Thyroid gland (tissue), 4 donors: ENCODE measurements around the gene LIN7B. TPM values are rescaled to one million over a fixed set of nuclear protein-coding genes. Genes with fewer than 3 reads are reported as not detected.
A peak's percentile ranks its signal among the peaks of the same experiment; 100 is the strongest.

Experiments used
- DNase-seq, 2 donors: peaks; one replicate each; pipeline ENCODE4 v3.0.0-alpha.2; 2019
- H3K27ac ChIP-seq, 3 donors: fragments of 200-600 bp; sonication (generic); 1 replicate in 2 of 3; 2 replicates in 1 of 3; pipeline ENCODE4 v1.5.1; 2016 to 2019; ENCODE audit warnings: mild to moderate bottlenecking in 1 of 3, moderate library complexity in 1 of 3
- H3K27me3 ChIP-seq: fragments of 200-600 bp; sonication (generic); one replicate; pipeline ENCODE4 v1.5.1; 2019
- H3K36me3 ChIP-seq, 2 donors: fragments of 200-600 bp; sonication (generic); one replicate each; pipeline ENCODE4 v1.5.1; 2016 to 2019
- H3K4me1 ChIP-seq, 2 donors: fragments of 200-600 bp; sonication (generic); one replicate each; pipeline ENCODE4 v1.5.1; 2017 to 2019
- H3K4me3 ChIP-seq, 3 donors: fragments of 200-600 bp; sonication (generic); replicated peaks in 1 of 3; 1 replicate in 2 of 3; 2 replicates in 1 of 3; pipeline ENCODE4 v1.5.1; 2016; ENCODE audit warnings: mild to moderate bottlenecking in 1 of 3
- H3K9me3 ChIP-seq: fragments of 200-600 bp; sonication (generic); one replicate; pipeline ENCODE4 v1.5.1; 2017
- CTCF ChIP-seq, 6 experiments: fragments of 200-600 bp in 3 of 6; fragments of 450-650 bp in 3 of 6; sonication (generic) in 3 of 6; IDR thresholded peaks; one replicate each; pipeline ENCODE4 v1.5.1; 2016 to 2019; ENCODE audit warnings: antibody characterized with exemption in 6 of 6, mild to moderate bottlenecking in 2 of 6, inconsistent platforms in 1 of 6, moderate library complexity in 1 of 6
- POLR2A ChIP-seq, 2 donors: fragments of 450-650 bp; IDR thresholded peaks; one replicate each; pipeline ENCODE4 v1.6.1; 2017; ENCODE audit warnings: antibody characterized with exemption in 2 of 2, mild to moderate bottlenecking in 2 of 2, moderate library complexity in 1 of 2
- WGBS, 2 donors: methylation state at CpG; one replicate each; pipeline ENCODE4 v1.1.5; 2017; 5-methylcytosine and 5-hydroxymethylcytosine counted together
- intact Hi-C: fragments of 100-400 bp; cut with DNase I; formaldehyde crosslinking; loops from one replicate; pipeline ENCODE4 v1.15.1; 2023
- total RNA-seq, 4 donors: library from RNA; depleted of rRNA; stranded (reverse); fragments of >200 nt; gene quantifications; one replicate each; pipeline ENCODE4 v1.2.3, GENCODE V29; 2016

The LIN7B gene
- total RNA-seq, 4 donors from 2014 or later: 10.5 to 17.7 (median 13.8) TPM

- Histone ChIP-seq H3K9me3 (no peaks in the 10 kb centered on the region), H3K4me1 (peaks cover 10 to 22% of the 10 kb centered on the region in 2 donors), H3K27me3 (no peaks in the 10 kb centered on the region), H3K36me3 (no peaks in the 10 kb centered on the region), H3K4me3 (no peak overlapping the region), H3K27ac (no peak overlapping the region)
- TF ChIP-seq CTCF (IDR thresholded peaks at IDR 0.05) (no peak), POLR2A (IDR thresholded peaks at IDR 0.05) (no peak)
- WGBS, 2 donors: 89 to 92% methylated on average over 6 of the region's 6 CpGs
- intact Hi-C loops: loop anchor here (5.0 kb wide), 2 partner anchors 37 to 43 kb away; partner anchors contain the start of genes C19orf73 and PPFIA3
- DNase-seq: no peak
Observed at GRCh38 chr19:49154279-49154678, 40.1 kb downstream of the LIN7B start.

GRCh38 chr19:49155005-49155819 lies 41.0 kb downstream of the LIN7B start, which contains the start of gene HRC:
Gene HRC (minus strand): TSS chr19:49155396. CDS start chr19:49155237, 159 bp downstream.
- Histone ChIP-seq H3K4me3 (no peak within 1 kb of the TSS), H3K4me1 (peaks cover 4 to 22% of the 10 kb centered on the region in 2 donors), H3K9me3 (no peaks in the 10 kb centered on the region), H3K36me3 (no peaks in the 10 kb centered on the region), H3K27ac (peak within 1 kb of the TSS in 2 of 3 donors; percentile 24 to 28), H3K27me3 (no peaks in the 10 kb centered on the region)
- DNase-seq: no peak
- intact Hi-C loops: no loop called here
- WGBS, 2 donors: 58 to 63% methylated on average over 17 to 19 of the region's 19 CpGs
- TF ChIP-seq POLR2A (IDR thresholded peaks at IDR 0.05) (no peak), CTCF (IDR thresholded peaks at IDR 0.05) (no peak)

GRCh38 chr19:49155820-49156346 lies 41.7 kb downstream of the LIN7B start:
- no peak for DNase-seq
- H3K4me3 ChIP-seq: no peak overlapping the region
- 64 to 77% methylated on average over 4 of the region's 4 CpGs for WGBS, 2 donors
- no peak for TF ChIP-seq CTCF (IDR thresholded peaks at IDR 0.05)
- TF ChIP-seq POLR2A (IDR thresholded peaks at IDR 0.05): no peak
- H3K4me1 ChIP-seq: peaks cover 4 to 20% of the 10 kb centered on the region in 2 donors
- H3K9me3 ChIP-seq: no peaks in the 10 kb centered on the region
- H3K27ac ChIP-seq: peak overlapping the region in 2 of 3 donors; percentile 17 to 28
- H3K27me3 ChIP-seq: no peaks in the 10 kb centered on the region
- intact Hi-C loops: no loop called here
- no peaks in the 10 kb centered on the region for H3K36me3 ChIP-seq

- peak; percentile 96 to 97 for DNase-seq
- Histone ChIP-seq H3K36me3 (no peaks in the 10 kb centered on the region), H3K27me3 (no peaks in the 10 kb centered on the region), H3K4me3 (peak within 1 kb of the TSS; percentile 66 to 93 (median 82)), H3K9me3 (no peaks in the 10 kb centered on the region), H3K4me1 (peaks cover 6 to 21% of the 10 kb centered on the region in 2 donors), H3K27ac (peak within 1 kb of the TSS; percentile 55 to 84 (median 82))
- WGBS, 2 donors: 1 to 2% methylated on average over 14 to 15 of the region's 41 CpGs
- TF ChIP-seq CTCF (IDR thresholded peaks at IDR 0.05) (no peak), POLR2A (IDR thresholded peaks at IDR 0.05) (peak; percentile 2 to 88)
- intact Hi-C loops: no loop called here
Observed at GRCh38 chr19:49157445-49158224, 43.5 kb downstream of the LIN7B start, which contains the start of gene TRPM4. Gene TRPM4 (plus strand): TSS chr19:49157792. CDS start chr19:49157867, 75 bp downstream.
